Gastrocnemius medialis (tissue), 4 donors: ENCODE data around the gene ARHGAP26.

Experiments
- CTCF ChIP-seq, 5 experiments: fragments of 450-650 bp in 3 of 5; fragments of 200-600 bp in 2 of 5; sonication (generic) in 2 of 5; IDR thresholded peaks in 4 of 5; conservative IDR thresholded peaks in 1 of 5; 1 replicate in 4 of 5; 2 replicates in 1 of 5; pipeline ENCODE4 v1.5.1; 2016 to 2019; ENCODE audit warnings: antibody characterized with exemption in 5 of 5, mild to moderate bottlenecking in 3 of 5, moderate library complexity in 3 of 5
- POLR2A ChIP-seq, 2 donors: fragments of 450-650 bp; IDR thresholded peaks; one replicate each; pipeline ENCODE4 v1.6.1; 2017; ENCODE audit warnings: antibody characterized with exemption in 2 of 2, mild to moderate bottlenecking in 2 of 2, moderate library complexity in 2 of 2

GRCh38 chr5:142929587-142929986, 159.4 kb downstream of the ARHGAP26 start:
- TF ChIP-seq POLR2A (IDR thresholded peaks at IDR 0.05) (no peak), CTCF (IDR thresholded peaks at IDR 0.05 in 4 of 5, conservative IDR thresholded peaks at IDR 0.05 in 1 of 5) (no peak)
